ENCODE measurements around the gene MED29. TPM values are rescaled to one million over a fixed set of nuclear protein-coding genes. Genes with fewer than 3 reads are reported as not detected.
A peak's percentile ranks its signal among the peaks of the same experiment; 100 is the strongest.

The MED29 gene
- total and polyA plus RNA-seq, 2 donors (not counting 1 experiment from before 2014, with no cell fraction given), result 23.0 to 28.9 TPM

DNA sequence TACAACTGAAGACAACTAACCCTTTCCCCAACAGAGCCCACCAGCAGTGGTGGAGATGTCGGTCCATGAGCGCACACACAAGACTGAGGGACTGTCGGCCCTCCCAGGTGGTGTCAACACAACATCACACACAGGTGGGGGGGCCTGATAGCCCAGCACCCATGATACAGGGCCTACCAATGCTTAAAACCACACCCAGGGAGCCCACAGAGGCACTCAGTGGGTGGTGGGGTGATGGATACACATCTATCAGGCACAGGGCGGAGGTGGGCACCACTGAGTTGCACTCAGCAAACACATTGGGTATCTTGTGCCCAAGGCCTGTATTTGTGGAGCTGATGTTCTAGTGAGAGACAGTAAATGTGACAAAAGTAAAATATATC is 8.5 kb downstream of the MED29 start:
- H3K4me3 ChIP-seq (replicated peaks in 1 of 4; ENCODE audit: control extremely low read depth in 1 of 4, insufficient read depth in 1 of 4, low read depth in 3 of 4, low read length in 4 of 4), result no peak overlapping the region
- peaks cover 32% of the 10 kb centered on the region for H3K4me1 ChIP-seq (ENCODE audit: control insufficient read depth, extremely low read depth, insufficient read depth, low read length)
- TF ChIP-seq, protein P1, sequence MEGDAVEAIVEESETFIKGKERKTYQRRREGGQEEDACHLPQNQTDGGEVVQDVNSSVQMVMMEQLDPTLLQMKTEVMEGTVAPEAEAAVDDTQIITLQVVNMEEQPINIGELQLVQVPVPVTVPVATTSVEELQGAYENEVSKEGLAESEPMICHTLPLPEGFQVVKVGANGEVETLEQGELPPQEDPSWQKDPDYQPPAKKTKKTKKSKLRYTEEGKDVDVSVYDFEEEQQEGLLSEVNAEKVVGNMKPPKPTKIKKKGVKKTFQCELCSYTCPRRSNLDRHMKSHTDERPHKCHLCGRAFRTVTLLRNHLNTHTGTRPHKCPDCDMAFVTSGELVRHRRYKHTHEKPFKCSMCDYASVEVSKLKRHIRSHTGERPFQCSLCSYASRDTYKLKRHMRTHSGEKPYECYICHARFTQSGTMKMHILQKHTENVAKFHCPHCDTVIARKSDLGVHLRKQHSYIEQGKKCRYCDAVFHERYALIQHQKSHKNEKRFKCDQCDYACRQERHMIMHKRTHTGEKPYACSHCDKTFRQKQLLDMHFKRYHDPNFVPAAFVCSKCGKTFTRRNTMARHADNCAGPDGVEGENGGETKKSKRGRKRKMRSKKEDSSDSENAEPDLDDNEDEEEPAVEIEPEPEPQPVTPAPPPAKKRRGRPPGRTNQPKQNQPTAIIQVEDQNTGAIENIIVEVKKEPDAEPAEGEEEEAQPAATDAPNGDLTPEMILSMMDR (conservative IDR thresholded peaks at IDR 0.05 in 1 of 2, IDR thresholded peaks at IDR 0.05 in 1 of 2; ENCODE audit: low read depth in 1 of 2, low read length in 2 of 2), result no peak
- TF ChIP-seq EZH2 (IDR thresholded peaks at IDR 0.05; ENCODE audit: low read length, missing control alignments), result no peak
- H3K9me3 ChIP-seq (ENCODE audit: control insufficient read depth, insufficient read depth, low read depth, low read length), result no peaks in the 10 kb centered on the region
- H3K36me3 ChIP-seq (ENCODE audit: control insufficient read depth, insufficient read depth, low read length), result peaks cover 4% of the 10 kb centered on the region
- no peaks in the 10 kb centered on the region for H3K27me3 ChIP-seq (ENCODE audit: control insufficient read depth, insufficient read depth, low read length)
- H4K20me1 ChIP-seq (ENCODE audit: control insufficient read depth, extremely low read depth, insufficient read depth, low read length), result no peaks in the 10 kb centered on the region
- no peak overlapping the region for H2AFZ ChIP-seq (ENCODE audit: low read length)
- no peak overlapping the region for H3K4me2 ChIP-seq (ENCODE audit: extremely low read depth, insufficient read depth, low read length)
- H3K79me2 ChIP-seq (ENCODE audit: control insufficient read depth, insufficient read depth, low read length), result no peaks in the 10 kb centered on the region
- no peak for DNase-seq (ENCODE audit: low read depth in 2 of 2)
- no peak overlapping the region for H3K9ac ChIP-seq (ENCODE audit: insufficient read depth, low read length)
- no peak overlapping the region for H3K27ac ChIP-seq (ENCODE audit: insufficient read depth, low read length)

DNA sequence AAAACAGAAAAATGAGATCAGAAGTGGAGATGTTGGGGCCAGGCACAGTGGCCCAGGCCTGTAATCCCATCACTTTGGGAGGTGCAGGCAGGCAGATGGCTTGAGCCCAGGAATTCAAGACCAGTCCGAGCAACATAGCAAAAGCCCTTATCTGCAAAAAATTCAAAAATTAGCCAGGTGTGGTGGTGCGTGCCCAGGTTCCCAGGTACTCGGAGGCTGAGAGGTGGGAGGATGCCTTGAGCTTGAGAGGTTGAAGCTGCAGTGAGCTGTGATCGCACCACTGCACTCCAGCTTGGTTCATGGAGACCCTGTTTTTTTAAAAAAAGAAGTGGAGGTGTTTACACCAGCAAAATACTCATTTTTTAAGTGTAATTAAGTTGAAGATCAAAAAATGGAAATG is 8.9 kb downstream of the MED29 start:
- Histone ChIP-seq H3K79me2 (ENCODE audit: control insufficient read depth, insufficient read depth, low read length) (no peaks in the 10 kb centered on the region), H3K4me3 (replicated peaks in 1 of 4; ENCODE audit: control extremely low read depth in 1 of 4, insufficient read depth in 1 of 4, low read depth in 3 of 4, low read length in 4 of 4) (no peak overlapping the region), H3K9me3 (ENCODE audit: control insufficient read depth, insufficient read depth, low read depth, low read length) (no peaks in the 10 kb centered on the region), H3K9ac (ENCODE audit: insufficient read depth, low read length) (no peak overlapping the region), H3K27me3 (ENCODE audit: control insufficient read depth, insufficient read depth, low read length) (no peaks in the 10 kb centered on the region), H3K36me3 (ENCODE audit: control insufficient read depth, insufficient read depth, low read length) (peaks cover 3% of the 10 kb centered on the region), H2AFZ (ENCODE audit: low read length) (no peak overlapping the region), H3K4me1 (ENCODE audit: control insufficient read depth, extremely low read depth, insufficient read depth, low read length) (peaks cover 32% of the 10 kb centered on the region), H3K4me2 (ENCODE audit: extremely low read depth, insufficient read depth, low read length) (no peak overlapping the region), H4K20me1 (ENCODE audit: control insufficient read depth, extremely low read depth, insufficient read depth, low read length) (no peaks in the 10 kb centered on the region), H3K27ac (ENCODE audit: insufficient read depth, low read length) (no peak overlapping the region)
- TF ChIP-seq, protein P1 (conservative IDR thresholded peaks at IDR 0.05 in 1 of 2, IDR thresholded peaks at IDR 0.05 in 1 of 2; ENCODE audit: low read depth in 1 of 2, low read length in 2 of 2), result no peak
- TF ChIP-seq EZH2 (IDR thresholded peaks at IDR 0.05; ENCODE audit: low read length, missing control alignments), result no peak
- no peak for DNase-seq (ENCODE audit: low read depth in 2 of 2)

DNA sequence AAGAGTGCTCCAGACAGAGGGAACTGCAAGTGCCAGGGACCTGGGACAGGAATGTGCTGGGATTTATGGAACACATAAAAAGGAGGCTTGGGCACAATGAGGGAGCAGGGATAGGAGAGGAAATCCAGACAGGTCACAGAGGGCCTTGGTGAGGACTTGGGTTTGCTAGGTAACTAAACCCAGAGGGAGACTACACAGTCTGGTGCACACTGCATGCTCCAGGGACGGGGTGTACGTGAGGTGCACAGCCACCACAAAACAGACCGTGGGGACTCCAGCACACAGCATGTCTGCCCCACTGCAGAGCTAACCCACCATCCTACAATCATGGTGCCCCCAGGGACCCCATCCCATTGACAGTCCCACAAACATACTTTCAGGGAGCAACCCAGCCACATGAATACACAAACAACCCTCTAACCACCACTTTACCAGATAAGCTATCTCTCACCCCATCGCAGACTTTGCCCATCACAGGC is 9.9 kb downstream of the MED29 start:
- H3K4me1 ChIP-seq (ENCODE audit: control insufficient read depth, extremely low read depth, insufficient read depth, low read length), result peaks cover 37% of the 10 kb centered on the region
- peak overlapping the region; percentile 96 for H3K27ac ChIP-seq (ENCODE audit: insufficient read depth, low read length)
- H2AFZ ChIP-seq (ENCODE audit: low read length), result no peak overlapping the region
- no peak for DNase-seq (ENCODE audit: low read depth in 2 of 2)
- peak overlapping the region; percentile 13 for H3K9ac ChIP-seq (ENCODE audit: insufficient read depth, low read length)
- H3K4me2 ChIP-seq (ENCODE audit: extremely low read depth, insufficient read depth, low read length), result no peak overlapping the region
- no peaks in the 10 kb centered on the region for H4K20me1 ChIP-seq (ENCODE audit: control insufficient read depth, extremely low read depth, insufficient read depth, low read length)
- H3K36me3 ChIP-seq (ENCODE audit: control insufficient read depth, insufficient read depth, low read length), result peaks cover 3% of the 10 kb centered on the region
- no peak for TF ChIP-seq EZH2 (IDR thresholded peaks at IDR 0.05; ENCODE audit: low read length, missing control alignments)
- TF ChIP-seq, protein P1 (conservative IDR thresholded peaks at IDR 0.05 in 1 of 2, IDR thresholded peaks at IDR 0.05 in 1 of 2; ENCODE audit: low read depth in 1 of 2, low read length in 2 of 2), result no peak
- H3K27me3 ChIP-seq (ENCODE audit: control insufficient read depth, insufficient read depth, low read length), result no peaks in the 10 kb centered on the region
- peaks cover 8% of the 10 kb centered on the region for H3K79me2 ChIP-seq (ENCODE audit: control insufficient read depth, insufficient read depth, low read length)
- no peaks in the 10 kb centered on the region for H3K9me3 ChIP-seq (ENCODE audit: control insufficient read depth, insufficient read depth, low read depth, low read length)
- no peak overlapping the region for H3K4me3 ChIP-seq (replicated peaks in 1 of 4; ENCODE audit: control extremely low read depth in 1 of 4, insufficient read depth in 1 of 4, low read depth in 3 of 4, low read length in 4 of 4)
